Vagina (tissue), 2 donors: ENCODE measurements around the gene TMEM129.

Experiments used
- POLR2A ChIP-seq, 2 donors: fragments of 450-650 bp; IDR thresholded peaks; one replicate each; pipeline ENCODE4 v1.6.1; 2017; ENCODE audit warnings: antibody characterized with exemption in 2 of 2, mild to moderate bottlenecking in 2 of 2, moderate library complexity in 2 of 2
- TF ChIP-seq, protein P1 (sequence below), 3 experiments: fragments of 450-650 bp in 2 of 3; fragments of 200-600 bp in 1 of 3; sonication (generic) in 1 of 3; IDR thresholded peaks; one replicate each; pipeline ENCODE4 v1.5.1; 2017 to 2019; ENCODE audit warnings: antibody characterized with exemption in 3 of 3, mild to moderate bottlenecking in 2 of 3, moderate library complexity in 2 of 3

DNA sequence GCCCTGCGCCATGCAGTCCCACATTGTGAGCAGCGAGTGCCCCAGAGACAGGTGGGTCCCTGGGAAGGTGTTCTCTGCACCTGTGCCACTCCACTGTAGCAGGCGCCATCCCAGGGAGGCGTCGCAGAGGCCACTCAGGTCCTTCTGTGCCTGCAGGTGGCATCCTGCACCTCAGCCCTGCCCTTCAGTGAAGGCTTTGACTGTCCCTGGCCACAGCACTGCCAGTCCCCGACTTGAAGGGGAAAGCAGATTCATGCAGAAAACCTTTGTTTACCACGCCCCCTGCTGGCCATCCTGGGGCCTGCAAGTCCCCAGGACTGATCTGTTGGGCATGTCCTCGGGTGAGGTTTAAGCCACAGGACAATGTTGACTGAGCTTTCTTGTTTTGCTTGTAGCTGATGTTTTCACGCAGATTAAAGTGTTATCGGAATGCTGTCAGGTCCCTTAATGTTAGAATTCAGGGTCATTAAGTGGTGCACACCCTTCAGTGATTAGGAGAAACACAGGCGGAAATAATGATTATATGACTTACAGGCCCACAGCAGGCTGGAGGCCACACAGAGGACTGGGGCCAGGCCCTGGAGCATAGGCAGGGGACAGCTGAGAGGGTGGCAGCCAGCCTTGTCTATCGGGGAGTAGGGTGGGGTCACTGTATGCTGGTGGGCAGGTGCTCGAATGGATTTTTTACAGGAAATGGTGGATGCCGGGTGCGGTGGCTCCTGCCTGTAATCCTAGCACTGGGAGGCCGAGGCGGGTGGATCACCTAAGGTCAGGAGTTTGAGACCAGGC lies 5.2 kb upstream of the TMEM129 start:
- TF ChIP-seq, protein P1, sequence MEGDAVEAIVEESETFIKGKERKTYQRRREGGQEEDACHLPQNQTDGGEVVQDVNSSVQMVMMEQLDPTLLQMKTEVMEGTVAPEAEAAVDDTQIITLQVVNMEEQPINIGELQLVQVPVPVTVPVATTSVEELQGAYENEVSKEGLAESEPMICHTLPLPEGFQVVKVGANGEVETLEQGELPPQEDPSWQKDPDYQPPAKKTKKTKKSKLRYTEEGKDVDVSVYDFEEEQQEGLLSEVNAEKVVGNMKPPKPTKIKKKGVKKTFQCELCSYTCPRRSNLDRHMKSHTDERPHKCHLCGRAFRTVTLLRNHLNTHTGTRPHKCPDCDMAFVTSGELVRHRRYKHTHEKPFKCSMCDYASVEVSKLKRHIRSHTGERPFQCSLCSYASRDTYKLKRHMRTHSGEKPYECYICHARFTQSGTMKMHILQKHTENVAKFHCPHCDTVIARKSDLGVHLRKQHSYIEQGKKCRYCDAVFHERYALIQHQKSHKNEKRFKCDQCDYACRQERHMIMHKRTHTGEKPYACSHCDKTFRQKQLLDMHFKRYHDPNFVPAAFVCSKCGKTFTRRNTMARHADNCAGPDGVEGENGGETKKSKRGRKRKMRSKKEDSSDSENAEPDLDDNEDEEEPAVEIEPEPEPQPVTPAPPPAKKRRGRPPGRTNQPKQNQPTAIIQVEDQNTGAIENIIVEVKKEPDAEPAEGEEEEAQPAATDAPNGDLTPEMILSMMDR (IDR thresholded peaks at IDR 0.05): peak; percentile 87 to 90 (median 89)
- no peak for TF ChIP-seq POLR2A (IDR thresholded peaks at IDR 0.05)
